BLaER1 (cell line): ENCODE data around the gene NETO2.
A peak's percentile ranks its signal among the peaks of the same experiment; 100 is the strongest.

Experiments used
- H3K27ac ChIP-seq: shearing (Covaris generic); formaldehyde crosslinking; 2 replicates; pipeline ENCODE4 v1.8.1; 2022
- H3K27me3 ChIP-seq: shearing (Covaris generic); formaldehyde crosslinking; 2 replicates; pipeline ENCODE4 v1.8.1; 2022
- H3K36me3 ChIP-seq: shearing (Covaris generic); formaldehyde crosslinking; 2 replicates; pipeline ENCODE4 v1.8.1; 2022
- H3K4me1 ChIP-seq: shearing (Covaris generic); formaldehyde crosslinking; 2 replicates; pipeline ENCODE4 v1.8.1; 2022
- H3K4me2 ChIP-seq: shearing (Covaris generic); formaldehyde crosslinking; 2 replicates; pipeline ENCODE4 v1.8.1; 2022
- H3K4me3 ChIP-seq: shearing (Covaris generic); formaldehyde crosslinking; 2 replicates; pipeline ENCODE4 v1.8.1; 2022
- H3K9ac ChIP-seq: shearing (Covaris generic); formaldehyde crosslinking; 2 replicates; pipeline ENCODE4 v1.8.1; 2022
- H3K9me3 ChIP-seq: shearing (Covaris generic); formaldehyde crosslinking; 2 replicates; pipeline ENCODE4 v1.8.1; 2022
- H4K20me1 ChIP-seq: shearing (Covaris generic); formaldehyde crosslinking; 2 replicates; pipeline ENCODE4 v1.8.1; 2022
- Cebpa-rat ChIP-seq: shearing (Covaris generic); IDR thresholded peaks from 2 replicates; pipeline ENCODE4 v1.8.1; 2022

NETO2 gene

GRCh38 chr16:47034455-47034854 is 109.3 kb downstream of the NETO2 start:
- H3K9me3 ChIP-seq = no peaks in the 10 kb centered on the region
- peaks cover 28% of the 10 kb centered on the region for H3K4me1 ChIP-seq
- no peaks in the 10 kb centered on the region for H4K20me1 ChIP-seq
- TF ChIP-seq Cebpa-rat = no peak
- no peak overlapping the region for H3K9ac ChIP-seq
- H3K36me3 ChIP-seq = no peaks in the 10 kb centered on the region
- H3K4me2 ChIP-seq = peak overlapping the region; percentile 52; the same call in 1 of the 2 replicates
- H3K27me3 ChIP-seq = 0 out of 2 replicates have a peak, but pooled peaks cover 4% of the 10 kb centered on the region
- no peak overlapping the region for H3K4me3 ChIP-seq
- H3K27ac ChIP-seq = no peak overlapping the region

- no peak for TF ChIP-seq Cebpa-rat
- Histone ChIP-seq H3K4me1 (peaks cover 22% of the 10 kb centered on the region), H3K9me3 (no peaks in the 10 kb centered on the region), H3K36me3 (no peaks in the 10 kb centered on the region), H3K27me3 (0 out of 2 replicates have a peak, but pooled peaks cover 4% of the 10 kb centered on the region), H3K9ac (no peak overlapping the region), H3K27ac (no peak overlapping the region), H4K20me1 (no peaks in the 10 kb centered on the region), H3K4me2 (peak overlapping the region; percentile 52; the same call in 1 of the 2 replicates), H3K4me3 (no peak overlapping the region)
Measured at GRCh38 chr16:47033176-47033575, 110.6 kb downstream of the NETO2 start.

GRCh38 chr16:47029724-47030123 is 114.0 kb downstream of the NETO2 start:
- peaks cover 15% of the 10 kb centered on the region for H3K4me1 ChIP-seq
- no peak overlapping the region for H3K27ac ChIP-seq
- TF ChIP-seq Cebpa-rat = no peak
- no peaks in the 10 kb centered on the region for H3K36me3 ChIP-seq
- no peaks in the 10 kb centered on the region for H3K9me3 ChIP-seq
- H3K9ac ChIP-seq = no peak overlapping the region
- no peaks in the 10 kb centered on the region for H3K27me3 ChIP-seq
- H3K4me2 ChIP-seq = no peak overlapping the region
- H3K4me3 ChIP-seq = no peak overlapping the region
- H4K20me1 ChIP-seq = no peaks in the 10 kb centered on the region

GRCh38 chr16:47028767-47029377 is 114.9 kb downstream of the NETO2 start:
- no peak overlapping the region for H3K9ac ChIP-seq
- TF ChIP-seq Cebpa-rat = no peak

More at GRCh38 chr16:47028767-47029377, 114.9 kb downstream of the NETO2 start:
- Histone ChIP-seq H3K4me3 (no peak overlapping the region), H3K4me2 (no peak overlapping the region), H3K27ac (no peak overlapping the region), H4K20me1 (no peaks in the 10 kb centered on the region), H3K36me3 (no peaks in the 10 kb centered on the region), H3K4me1 (peaks cover 8% of the 10 kb centered on the region), H3K27me3 (no peaks in the 10 kb centered on the region), H3K9me3 (no peaks in the 10 kb centered on the region)
